GM06990 (cell line): ENCODE measurements around the gene CSMD2.

Experiments
- DNase-seq: peaks from one replicate; pipeline ENCODE4 v3.0.0-alpha.2; 2011; ENCODE audit not compliant: insufficient read length; ENCODE audit errors: extremely low read depth
- H3K27me3 ChIP-seq: replicated peaks from 2 replicates; pipeline ENCODE4 v1.6.0; 2011; ENCODE audit warnings: low read length; ENCODE audit not compliant: control insufficient read depth, insufficient read depth
- H3K36me3 ChIP-seq: 2 replicates; pipeline ENCODE4 v1.5.1; 2011; ENCODE audit warnings: low read length; ENCODE audit not compliant: control insufficient read depth, insufficient read depth
- H3K4me3 ChIP-seq: replicated peaks from 2 replicates; pipeline ENCODE4 v1.5.1; 2011; ENCODE audit warnings: low read depth, mild to moderate bottlenecking, control low read depth, low read length
- CTCF ChIP-seq: IDR thresholded peaks from 2 replicates; pipeline ENCODE4 v1.5.1; 2011; ENCODE audit warnings: low read length, control low read depth, mild to moderate bottlenecking, inconsistent platforms; ENCODE audit not compliant: insufficient read depth, poor library complexity, severe bottlenecking

The CSMD2 gene

GRCh38 chr1:33634806-33635205, 530.2 kb downstream of the CSMD2 start:
- Histone ChIP-seq H3K4me3 (no peak overlapping the region), H3K36me3 (no peaks in the 10 kb centered on the region), H3K27me3 (no peaks in the 10 kb centered on the region; the same call in none of the 2 replicates)
- TF ChIP-seq CTCF: peak; percentile 73
- DNase-seq: no peak

- no peak overlapping the region for H3K4me3 ChIP-seq
- DNase-seq: no peak
- no peaks in the 10 kb centered on the region; the same call in none of the 2 replicates for H3K27me3 ChIP-seq
- H3K36me3 ChIP-seq: no peaks in the 10 kb centered on the region
- TF ChIP-seq CTCF: no peak
These were observed 530.9 kb downstream of the CSMD2 start for GRCh38 chr1:33634143-33634542.

- TF ChIP-seq CTCF: peak; percentile 100
- no peak overlapping the region for H3K4me3 ChIP-seq
- peak; percentile 35 for DNase-seq
- no peaks in the 10 kb centered on the region; the same call in none of the 2 replicates for H3K27me3 ChIP-seq
- H3K36me3 ChIP-seq: no peaks in the 10 kb centered on the region
These were observed 531.8 kb downstream of the CSMD2 start for GRCh38 chr1:33633019-33633801.

- H3K36me3 ChIP-seq: no peaks in the 10 kb centered on the region
- no peaks in the 10 kb centered on the region; the same call in 1 of the 2 replicates for H3K27me3 ChIP-seq
- H3K4me3 ChIP-seq: no peak overlapping the region
- no peak for DNase-seq
- no peak for TF ChIP-seq CTCF
These were observed 534.3 kb downstream of the CSMD2 start for GRCh38 chr1:33630686-33631085.

- H3K27me3 ChIP-seq: no peaks in the 10 kb centered on the region; the same call in 1 of the 2 replicates
- no peak for DNase-seq
- H3K4me3 ChIP-seq: no peak overlapping the region
- TF ChIP-seq CTCF: no peak
- H3K36me3 ChIP-seq: no peaks in the 10 kb centered on the region
These were observed 538.2 kb downstream of the CSMD2 start for GRCh38 chr1:33626801-33627200.
